Ovary (tissue), 9 donors: Measurements from ENCODE around the gene PDE4D. TPM values are rescaled to one million over a fixed set of nuclear protein-coding genes. Genes with fewer than 3 reads are reported as not detected.

Experiments used
- DNase-seq, 5 donors: peaks; one replicate each; pipeline ENCODE4 v3.0.0-alpha.2; 2019 to 2020
- H3K27ac ChIP-seq, 2 donors: fragments of 200-600 bp; one replicate each; pipeline versions ENCODE4 v1.5.1 to v1.8.0; 2019 to 2022
- H3K27me3 ChIP-seq: fragments of 200-600 bp; one replicate; pipeline ENCODE4 v1.8.0; 2022
- H3K36me3 ChIP-seq: fragments of 200-600 bp; sonication (generic); one replicate; pipeline ENCODE4 v1.5.1; 2019
- H3K4me1 ChIP-seq: one replicate; pipeline ENCODE4 v1.8.1; 2013; ENCODE audit warnings: mild to moderate bottlenecking, moderate library complexity; ENCODE audit not compliant: insufficient read depth
- H3K4me3 ChIP-seq: fragments of 200-600 bp; sonication (generic); one replicate; pipeline ENCODE4 v1.5.1; 2017
- H3K9me3 ChIP-seq, 2 donors: fragments of 200-600 bp in 1 of 2; sonication (generic) in 1 of 2; one replicate each; pipeline versions ENCODE4 v1.5.1 to v1.8.1; 2013 to 2019; ENCODE audit warnings: mild to moderate bottlenecking in 1 of 2, moderate library complexity in 1 of 2
- EP300 ChIP-seq: sonication (generic); formaldehyde crosslinking; IDR thresholded peaks from one replicate; pipeline ENCODE4 v1.6.1; 2017; ENCODE audit warnings: antibody characterized with exemption
- POLR2A ChIP-seq: fragments of 450-650 bp; IDR thresholded peaks from one replicate; pipeline ENCODE4 v1.6.1; 2017; ENCODE audit warnings: antibody characterized with exemption, mild to moderate bottlenecking, moderate library complexity
- WGBS, 3 donors: extraction: QIAGEN DNeasy Blood & Tissue Kit in 1 of 3; methylation state at CpG; one replicate each; pipeline versions ENCODE4 v1.1.5 to v1.1.7; 2013 to 2017; 5-methylcytosine and 5-hydroxymethylcytosine counted together
- intact Hi-C, 4 donors: fragments of 100-400 bp; cut with DNase I; formaldehyde crosslinking; loops; one replicate each; pipeline versions ENCODE4 v1.11.0 to v1.15.1; 2022 to 2023
- polyA plus RNA-seq, 2 donors: library from polyadenylated mRNA; stranded (reverse); fragments of 200-250 nt in 1 of 2; fragments of 350-450 nt in 1 of 2; fragmentation: Illumina TruSeq in 1 of 2; extraction: RNeasy Lipid Tissue Mini Kit (QIAGEN cat#74804) in 1 of 2; gene quantifications; one replicate each; pipeline ENCODE4 v1.2.3, GENCODE V29; 2013 to 2014
- total RNA-seq, 7 donors: library from RNA; depleted of rRNA in 2 of 7; stranded (reverse); fragments of >200 nt in 2 of 7; fragmentation: NEBNext Ultra II Directional in 3 of 7; extraction: Animal tissue kit (Norgen Biotek cat#: 25700) in 3 of 7; gene quantifications; one replicate each; pipeline versions ENCODE4 v1.1.0 to v1.2.4, GENCODE V29; 2016 to 2023
- TF ChIP-seq, protein P1 (sequence below), 3 donors: fragments of 450-650 bp in 2 of 3; fragments of 200-600 bp in 1 of 3; IDR thresholded peaks; one replicate each; pipeline versions ENCODE4 v1.5.1 to v1.8.0; 2016 to 2022; ENCODE audit warnings: antibody characterized with exemption in 3 of 3, mild to moderate bottlenecking in 1 of 3
- donor health status: DM: no; HTN: no; CAD: no; lungs with moderate emphysema.
- donor health status: DM: no; HTN: no; CAD: no.
- donor health status: Bipolar disorder and iron deficiency.
- donor health status: DM: yes; HTN: yes; CAD: no.
- donor health status: DM: no; HTN: no; CAD: no.
- donor health status: DM: yes; HTN: yes; CAD: no.

The PDE4D gene
- total and polyA plus RNA-seq, 9 donors: 1.3 to 67.6 (median 8.4) TPM

GRCh38 chr5:59198365-59198764 lies 695.2 kb downstream of the PDE4D start:
- Histone ChIP-seq H3K36me3 (no peaks in the 10 kb centered on the region), H3K9me3 (no peaks in the 10 kb centered on the region), H3K4me3 (no peak overlapping the region), H3K27me3 (peaks cover 4% of the 10 kb centered on the region), H3K4me1 (no peaks in the 10 kb centered on the region), H3K27ac (no peak overlapping the region)
- WGBS, 3 donors: 95 to 97% (median 96%) methylated on average over 2 of the region's 2 CpGs
- DNase-seq: no peak
- intact Hi-C loops: no loop called here
- TF ChIP-seq POLR2A (no peak), EP300 (no peak)
- TF ChIP-seq, protein P1, sequence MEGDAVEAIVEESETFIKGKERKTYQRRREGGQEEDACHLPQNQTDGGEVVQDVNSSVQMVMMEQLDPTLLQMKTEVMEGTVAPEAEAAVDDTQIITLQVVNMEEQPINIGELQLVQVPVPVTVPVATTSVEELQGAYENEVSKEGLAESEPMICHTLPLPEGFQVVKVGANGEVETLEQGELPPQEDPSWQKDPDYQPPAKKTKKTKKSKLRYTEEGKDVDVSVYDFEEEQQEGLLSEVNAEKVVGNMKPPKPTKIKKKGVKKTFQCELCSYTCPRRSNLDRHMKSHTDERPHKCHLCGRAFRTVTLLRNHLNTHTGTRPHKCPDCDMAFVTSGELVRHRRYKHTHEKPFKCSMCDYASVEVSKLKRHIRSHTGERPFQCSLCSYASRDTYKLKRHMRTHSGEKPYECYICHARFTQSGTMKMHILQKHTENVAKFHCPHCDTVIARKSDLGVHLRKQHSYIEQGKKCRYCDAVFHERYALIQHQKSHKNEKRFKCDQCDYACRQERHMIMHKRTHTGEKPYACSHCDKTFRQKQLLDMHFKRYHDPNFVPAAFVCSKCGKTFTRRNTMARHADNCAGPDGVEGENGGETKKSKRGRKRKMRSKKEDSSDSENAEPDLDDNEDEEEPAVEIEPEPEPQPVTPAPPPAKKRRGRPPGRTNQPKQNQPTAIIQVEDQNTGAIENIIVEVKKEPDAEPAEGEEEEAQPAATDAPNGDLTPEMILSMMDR (IDR thresholded peaks at IDR 0.05): no peak

DNA sequence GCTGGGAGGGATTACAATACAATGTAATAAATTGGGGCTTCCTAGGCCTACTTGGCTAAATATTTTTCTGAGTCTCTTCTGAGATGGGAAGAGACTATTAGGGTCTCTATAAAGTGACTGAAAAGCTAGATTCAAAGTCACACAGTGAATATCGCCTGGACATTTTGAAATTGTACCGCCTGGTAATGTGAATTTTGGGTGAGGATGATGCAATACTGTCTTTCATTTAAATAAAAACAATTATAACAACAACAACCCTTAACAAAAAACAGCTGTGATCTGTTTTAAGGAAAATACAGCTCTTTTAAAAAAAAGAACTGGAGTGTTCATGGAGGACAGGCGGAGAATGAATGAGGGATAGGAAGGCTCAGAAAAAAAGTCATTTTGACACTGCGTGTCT lies 695.6 kb downstream of the PDE4D start:
- 57 to 66% (median 58%) methylated on average over 4 of the region's 4 CpGs for WGBS, 3 donors
- intact Hi-C loops: no loop called here
- Histone ChIP-seq H3K4me1 (no peaks in the 10 kb centered on the region), H3K27me3 (peaks cover 4% of the 10 kb centered on the region), H3K4me3 (no peak overlapping the region), H3K27ac (no peak overlapping the region), H3K36me3 (no peaks in the 10 kb centered on the region), H3K9me3 (no peaks in the 10 kb centered on the region)
- DNase-seq: no peak
- TF ChIP-seq EP300: no peak
- TF ChIP-seq, protein P1 (IDR thresholded peaks at IDR 0.05): no peak
- no peak for TF ChIP-seq POLR2A

DNA sequence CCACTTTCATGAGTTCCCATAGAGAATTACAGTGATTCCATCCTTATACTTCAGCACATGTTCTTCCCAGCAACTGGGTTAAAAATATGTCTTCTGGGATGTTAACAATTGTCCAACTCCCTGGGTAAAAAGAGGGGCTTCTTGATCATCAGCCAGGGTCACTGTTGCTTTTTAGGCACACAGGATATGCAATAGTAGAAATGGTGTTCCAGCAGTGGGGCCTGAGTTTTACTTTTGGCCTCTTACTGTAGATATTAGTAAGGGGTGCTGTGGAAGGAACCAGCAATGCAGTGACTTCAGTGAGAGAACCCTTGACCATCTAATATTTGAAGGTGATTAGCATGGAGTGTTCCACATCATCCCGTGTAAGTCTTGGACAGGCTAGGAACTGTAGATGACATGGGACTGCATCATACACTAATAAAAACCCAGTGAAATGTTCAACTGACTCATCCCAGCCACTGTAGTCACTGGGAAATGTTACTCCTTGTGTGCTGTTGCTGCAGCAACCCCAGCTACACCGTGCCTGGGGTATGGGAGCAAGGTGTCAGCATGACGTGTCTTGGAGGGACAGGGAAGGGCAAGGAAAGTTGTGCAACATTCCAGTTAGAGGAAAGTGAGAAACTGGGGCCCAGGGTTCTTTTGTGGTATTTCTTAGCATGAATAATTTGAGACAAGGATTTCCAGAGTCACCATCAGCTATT lies 699.8 kb downstream of the PDE4D start:
- intact Hi-C loops: loop anchor here in 1 of 4 donors (5.0 kb wide), 1 partner anchor 604 kb away; no protein-coding TSS in a partner anchor
- Histone ChIP-seq H3K36me3 (no peaks in the 10 kb centered on the region), H3K27me3 (no peaks in the 10 kb centered on the region), H3K9me3 (no peaks in the 10 kb centered on the region), H3K4me1 (no peaks in the 10 kb centered on the region), H3K4me3 (no peak overlapping the region), H3K27ac (no peak overlapping the region)
- no peak for DNase-seq
- TF ChIP-seq EP300 (no peak), POLR2A (no peak)
- TF ChIP-seq, protein P1 (IDR thresholded peaks at IDR 0.05): no peak
- 76 to 88% (median 81%) methylated on average over 3 of the region's 3 CpGs for WGBS, 3 donors

- no peaks in the 10 kb centered on the region for H3K36me3 ChIP-seq
- H3K27me3 ChIP-seq: no peaks in the 10 kb centered on the region
- H3K4me3 ChIP-seq: no peak overlapping the region
- H3K4me1 ChIP-seq: no peaks in the 10 kb centered on the region
- WGBS, 3 donors: 73 to 88% (median 87%) methylated on average over 1 of the region's 1 CpG
- TF ChIP-seq, protein P1 (IDR thresholded peaks at IDR 0.05): no peak
- TF ChIP-seq POLR2A (no peak), EP300 (no peak)
- H3K27ac ChIP-seq: no peak overlapping the region
- no peak for DNase-seq
- intact Hi-C loops: loop anchor here in 1 of 4 donors (5.0 kb wide), 1 partner anchor 607 kb away; no protein-coding TSS in a partner anchor
- no peaks in the 10 kb centered on the region for H3K9me3 ChIP-seq
Measured at GRCh38 chr5:59190746-59191145, 702.8 kb downstream of the PDE4D start.
